ENCODE measurements around the gene ZCCHC3.
A peak's percentile ranks its signal among the peaks of the same experiment; 100 is the strongest.

The ZCCHC3 gene

GRCh38 chr20:325889-326644 is 28.7 kb downstream of the ZCCHC3 start:
- Histone ChIP-seq H3K4me1 (ENCODE audit: low read depth, poor library complexity, severe bottlenecking) (peaks cover 21% of the 10 kb centered on the region), H3K4me2 (peak overlapping the region; percentile 36; the same call in 1 of the 2 replicates), H3K79me2 (ENCODE audit: insufficient read depth, low read depth) (peaks cover 5% of the 10 kb centered on the region; the same call in 1 of the 2 replicates), H3K36me3 (ENCODE audit: insufficient read depth) (no peaks in the 10 kb centered on the region), H3K4me3 (IDR thresholded peaks at IDR 0.05; ENCODE audit: insufficient read depth, low read depth, low read length) (no peak overlapping the region), H3K27ac (peak overlapping the region; percentile 78), H3K27me3 (ENCODE audit: insufficient read depth, low read depth) (no peaks in the 10 kb centered on the region), H2AFZ (ENCODE audit: low read depth) (peak overlapping the region; percentile 41; the same call in 1 of the 2 replicates), H4K20me1 (ENCODE audit: insufficient read depth) (no peaks in the 10 kb centered on the region), H3K9ac (peak overlapping the region; percentile 81)
- TF ChIP-seq CTCF (conservative IDR thresholded peaks at IDR 0.05; ENCODE audit: low read depth, low read length): no peak

- Histone ChIP-seq H3K27me3 (ENCODE audit: insufficient read depth, low read depth) (no peaks in the 10 kb centered on the region), H4K20me1 (ENCODE audit: insufficient read depth) (no peaks in the 10 kb centered on the region), H3K27ac (peak overlapping the region; percentile 78), H3K4me1 (ENCODE audit: low read depth, poor library complexity, severe bottlenecking) (peaks cover 21% of the 10 kb centered on the region), H3K36me3 (ENCODE audit: insufficient read depth) (no peaks in the 10 kb centered on the region), H3K9ac (peak overlapping the region; percentile 81), H3K79me2 (ENCODE audit: insufficient read depth, low read depth) (peaks cover 5% of the 10 kb centered on the region; the same call in 1 of the 2 replicates), H3K4me2 (peak overlapping the region; percentile 50; the same call in 1 of the 2 replicates), H3K4me3 (IDR thresholded peaks at IDR 0.05; ENCODE audit: insufficient read depth, low read depth, low read length) (no peak overlapping the region), H2AFZ (ENCODE audit: low read depth) (peak overlapping the region; percentile 41; the same call in 1 of the 2 replicates)
- no peak for TF ChIP-seq CTCF (conservative IDR thresholded peaks at IDR 0.05; ENCODE audit: low read depth, low read length)
These were observed 29.3 kb downstream of the ZCCHC3 start for GRCh38 chr20:326645-327185.

GRCh38 chr20:327186-328026 is 30.0 kb downstream of the ZCCHC3 start:
- H3K4me2 ChIP-seq: peak overlapping the region; percentile 50
- peaks cover 21% of the 10 kb centered on the region for H3K4me1 ChIP-seq (ENCODE audit: low read depth, poor library complexity, severe bottlenecking)
- TF ChIP-seq CTCF (conservative IDR thresholded peaks at IDR 0.05; ENCODE audit: low read depth, low read length): no peak
- H3K27me3 ChIP-seq (ENCODE audit: insufficient read depth, low read depth): no peaks in the 10 kb centered on the region
- H3K4me3 ChIP-seq (IDR thresholded peaks at IDR 0.05; ENCODE audit: insufficient read depth, low read depth, low read length): no peak overlapping the region
- H2AFZ ChIP-seq (ENCODE audit: low read depth): no peak overlapping the region
- no peak overlapping the region for H3K27ac ChIP-seq
- peak overlapping the region; percentile 32; the same call in 1 of the 2 replicates for H3K9ac ChIP-seq
- no peaks in the 10 kb centered on the region for H3K36me3 ChIP-seq (ENCODE audit: insufficient read depth)
- H3K79me2 ChIP-seq (ENCODE audit: insufficient read depth, low read depth): peaks cover 5% of the 10 kb centered on the region; the same call in 1 of the 2 replicates
- no peaks in the 10 kb centered on the region for H4K20me1 ChIP-seq (ENCODE audit: insufficient read depth)
